HG03342 (cell line): ENCODE results near the gene C1QL2.

Experiments used
- ATAC-seq: cut with Tn5 transposase; IDR thresholded peaks from one replicate; pipeline ENCODE4 v1.9.1; 2021; ENCODE audit warnings: mild to moderate bottlenecking, moderate library complexity; ENCODE audit not compliant: unreplicated experiment

The C1QL2 gene

DNA sequence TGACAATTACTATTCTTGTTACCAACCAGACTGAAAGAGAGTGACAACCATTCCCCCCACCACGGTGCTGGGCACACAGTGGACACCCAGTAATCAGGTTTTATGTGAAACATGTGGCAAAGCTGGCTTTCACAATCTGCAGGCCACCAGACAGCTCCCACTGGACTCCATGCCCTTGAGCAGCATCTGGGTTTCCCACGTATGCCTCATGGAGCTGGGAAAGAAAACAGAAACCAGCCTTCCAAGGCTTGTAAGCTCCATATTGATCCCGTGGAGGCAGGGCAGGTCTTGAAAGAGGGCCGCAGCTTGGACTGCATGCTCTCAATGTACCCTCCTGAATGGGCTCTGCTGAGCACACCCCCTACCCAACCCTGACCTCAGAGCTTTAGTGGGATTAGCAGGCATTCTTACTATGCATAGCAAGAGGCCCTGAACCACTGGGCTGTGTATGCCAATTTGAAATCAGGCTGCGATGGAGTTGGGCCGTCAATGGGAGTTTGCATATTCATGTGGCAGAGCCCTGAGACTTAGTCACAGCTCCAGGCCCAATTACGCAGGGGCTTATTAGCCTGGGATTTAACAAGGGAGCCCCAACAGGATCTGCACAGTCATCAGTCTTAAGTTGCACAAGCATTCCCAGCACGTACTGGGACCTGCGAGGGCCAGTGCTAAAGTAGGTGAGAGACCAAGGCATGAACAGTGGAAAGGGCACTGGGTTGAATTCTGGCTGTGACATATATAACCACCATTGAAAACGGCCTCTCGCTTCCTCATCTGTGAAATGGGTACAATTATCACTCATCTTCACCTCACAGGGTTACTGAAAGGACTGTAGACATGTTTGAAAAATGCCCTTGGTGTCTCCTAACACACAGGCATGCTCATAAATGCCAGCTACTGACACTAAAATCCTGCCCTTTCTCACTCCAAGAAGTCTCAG lies 10.5 kb downstream of the C1QL2 start:
- ATAC-seq = no peak

DNA sequence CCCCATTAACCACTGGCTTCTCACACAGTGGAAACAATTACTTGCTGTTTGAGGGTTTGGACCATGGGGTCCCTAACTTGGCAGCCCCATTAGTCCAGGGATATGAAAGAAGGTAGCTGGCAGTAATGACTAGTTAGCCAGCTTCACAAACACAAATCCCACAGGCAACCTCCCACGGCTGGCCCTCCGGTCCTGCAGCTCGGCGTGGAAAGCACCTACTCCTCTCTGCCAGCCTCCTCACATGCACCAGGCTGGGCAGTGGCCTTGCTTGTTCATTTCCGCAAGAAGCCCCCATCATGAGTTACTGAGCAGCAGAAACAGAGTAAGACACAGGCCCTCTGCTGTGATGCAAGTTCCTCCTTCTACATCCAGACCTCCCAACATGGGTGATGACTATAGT lies 13.7 kb downstream of the C1QL2 start:
- no peak for ATAC-seq

DNA sequence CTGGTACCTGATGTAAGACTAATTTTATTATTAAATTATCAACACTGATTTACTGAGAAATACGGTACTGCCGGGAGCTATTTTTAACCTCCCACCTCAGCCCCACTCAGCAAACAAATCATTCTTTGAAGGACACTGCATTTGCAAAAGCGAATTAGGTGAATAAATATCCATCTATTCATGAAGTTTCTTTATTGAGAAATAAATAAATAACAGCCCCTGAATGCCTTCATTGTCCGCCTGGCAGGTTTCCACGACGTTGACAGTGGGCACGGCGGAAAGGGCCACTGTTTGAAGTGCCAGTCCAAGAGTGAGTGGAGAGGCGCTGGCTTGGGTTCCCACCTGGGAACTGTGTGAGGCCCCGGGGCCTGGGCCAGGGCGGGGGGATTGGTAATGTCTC lies 15.7 kb downstream of the C1QL2 start:
- ATAC-seq = no peak

DNA sequence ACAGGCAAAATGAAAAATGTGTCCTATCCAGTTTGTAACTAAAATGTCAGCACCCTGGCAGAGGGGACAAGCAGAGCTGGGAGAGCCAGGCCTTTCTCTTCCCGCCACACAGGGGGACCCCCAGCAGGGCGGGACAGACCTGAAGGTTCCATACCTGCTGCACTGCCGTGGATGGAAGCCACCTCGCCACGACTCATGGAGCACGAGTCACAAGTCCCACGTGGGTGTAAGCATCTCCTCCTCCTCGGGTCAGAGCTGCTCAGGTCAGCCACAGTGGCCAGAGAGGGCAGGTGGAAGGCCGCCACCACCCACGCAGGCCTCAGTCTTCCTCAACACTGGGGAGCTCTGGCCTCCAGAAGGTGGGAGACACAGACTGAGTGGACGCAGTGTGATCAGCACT lies 21.0 kb downstream of the C1QL2 start:
- ATAC-seq = no peak

DNA sequence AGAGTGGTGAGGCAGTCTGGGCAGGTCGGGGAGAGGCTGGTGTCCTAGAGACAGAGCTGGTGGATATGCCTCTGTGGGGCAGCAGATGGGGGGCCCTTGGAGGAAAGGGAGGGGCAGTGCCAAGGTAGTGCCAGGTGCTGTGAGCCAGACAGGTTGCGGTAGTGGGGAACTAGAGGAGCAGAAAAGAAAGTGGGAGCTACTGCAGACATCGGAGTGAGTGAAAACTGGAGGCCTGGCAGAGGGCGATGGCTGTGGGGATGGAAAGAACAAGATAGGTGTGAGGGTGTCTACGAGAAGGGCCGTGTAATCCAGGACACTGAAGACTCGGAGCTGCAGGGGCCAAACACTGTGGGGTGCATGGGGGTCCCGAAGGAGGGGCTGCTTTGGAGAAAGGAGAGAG lies 21.7 kb downstream of the C1QL2 start:
- ATAC-seq = no peak

DNA sequence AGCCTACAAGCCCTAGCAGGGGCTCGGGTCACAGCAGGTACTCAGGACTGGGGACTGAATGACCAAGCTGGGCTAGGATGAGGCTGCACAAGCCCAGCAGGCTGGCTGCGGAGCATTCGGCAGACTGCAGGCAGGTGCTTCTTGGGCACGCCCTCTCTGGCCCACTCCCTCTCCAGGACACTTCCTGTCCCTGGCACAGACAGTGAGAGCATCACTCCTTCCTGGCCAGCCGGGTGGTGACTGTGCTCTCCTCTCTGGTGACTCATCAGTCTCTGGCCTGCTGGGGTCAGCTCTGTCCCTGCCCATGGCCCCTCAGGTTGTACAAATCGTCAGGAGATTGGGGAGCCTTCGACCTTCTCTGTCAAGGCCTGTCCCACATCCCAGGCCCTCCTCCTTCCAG lies 22.5 kb downstream of the C1QL2 start:
- ATAC-seq = no peak

DNA sequence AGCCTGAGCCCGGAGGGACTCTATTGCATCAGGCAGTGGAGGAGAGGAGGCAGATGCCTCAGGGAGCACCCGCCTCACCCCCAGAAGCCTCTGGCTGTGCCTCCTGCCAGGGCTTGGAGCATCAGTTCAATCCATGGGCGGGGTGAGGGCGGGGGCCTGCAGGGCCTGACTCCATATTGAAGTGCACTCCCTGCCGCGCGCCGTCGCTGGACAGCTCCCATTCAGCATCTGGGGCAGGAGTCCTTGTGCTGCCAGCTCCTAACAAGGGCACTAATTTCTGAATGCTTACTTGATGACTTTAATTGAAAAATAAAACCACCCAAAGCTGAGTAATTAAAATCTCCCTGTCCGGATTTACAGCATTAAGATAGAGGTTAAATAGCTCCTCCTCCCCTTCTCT lies 23.8 kb downstream of the C1QL2 start:
- no peak for ATAC-seq

DNA sequence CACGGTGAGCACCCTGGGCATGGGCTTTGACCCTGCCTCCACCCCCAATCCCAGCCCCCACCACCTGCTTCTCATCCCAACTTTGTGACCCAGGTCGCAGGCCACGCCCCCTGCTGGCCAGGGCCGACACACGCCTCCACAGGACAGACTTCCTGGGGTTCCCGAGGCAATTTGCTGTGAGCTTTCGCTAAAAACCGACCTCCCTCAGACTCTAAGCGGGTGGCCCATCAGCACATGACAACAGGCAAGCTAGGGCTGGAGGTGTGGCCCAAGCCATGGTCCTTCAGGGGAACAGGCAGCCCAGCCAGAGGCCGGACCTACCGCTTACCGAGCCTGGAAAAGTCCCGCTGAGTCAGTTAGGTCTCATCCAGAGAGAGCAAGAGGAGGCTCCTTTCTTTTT lies 31.9 kb downstream of the C1QL2 start:
- no peak for ATAC-seq

DNA sequence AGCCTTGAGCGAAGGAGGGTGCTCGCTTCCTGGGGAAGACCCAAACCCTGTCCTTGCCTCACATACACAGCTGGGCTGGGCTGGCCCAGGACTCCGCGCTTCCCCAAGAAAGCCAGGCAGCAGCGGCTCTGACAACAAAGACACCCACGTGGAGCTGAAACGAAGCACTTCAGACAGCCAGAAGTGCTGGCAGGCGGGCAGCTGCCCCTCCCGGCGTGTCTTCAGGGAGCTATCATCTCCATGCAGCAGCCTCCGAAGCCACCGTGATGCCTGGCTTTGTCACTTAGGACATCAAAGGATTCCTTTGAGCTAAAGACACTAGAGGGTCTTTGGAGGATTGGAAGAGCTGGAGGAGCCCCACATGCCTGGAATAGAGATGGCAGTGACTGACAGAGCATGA lies 35.2 kb downstream of the C1QL2 start:
- no peak for ATAC-seq

DNA sequence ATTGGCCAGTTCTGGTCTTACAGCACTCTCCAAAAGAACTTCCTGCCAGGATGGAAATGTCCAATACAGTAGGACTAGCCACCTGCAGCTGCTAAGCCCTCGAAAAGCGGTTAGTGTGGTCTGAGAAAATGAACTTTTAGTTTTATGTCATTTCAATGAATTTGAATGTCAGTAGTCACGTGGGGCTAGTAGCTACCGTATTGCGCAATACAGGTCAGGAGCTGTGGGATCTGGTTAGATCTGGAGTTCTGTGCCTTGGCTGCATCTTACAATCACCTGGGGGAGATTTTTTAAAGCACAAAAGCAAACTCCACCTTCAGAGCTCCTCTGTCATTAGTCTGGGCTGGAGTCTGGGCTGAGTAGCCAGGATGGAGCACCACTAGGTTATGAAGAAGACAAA lies 35.9 kb downstream of the C1QL2 start:
- ATAC-seq = no peak

DNA sequence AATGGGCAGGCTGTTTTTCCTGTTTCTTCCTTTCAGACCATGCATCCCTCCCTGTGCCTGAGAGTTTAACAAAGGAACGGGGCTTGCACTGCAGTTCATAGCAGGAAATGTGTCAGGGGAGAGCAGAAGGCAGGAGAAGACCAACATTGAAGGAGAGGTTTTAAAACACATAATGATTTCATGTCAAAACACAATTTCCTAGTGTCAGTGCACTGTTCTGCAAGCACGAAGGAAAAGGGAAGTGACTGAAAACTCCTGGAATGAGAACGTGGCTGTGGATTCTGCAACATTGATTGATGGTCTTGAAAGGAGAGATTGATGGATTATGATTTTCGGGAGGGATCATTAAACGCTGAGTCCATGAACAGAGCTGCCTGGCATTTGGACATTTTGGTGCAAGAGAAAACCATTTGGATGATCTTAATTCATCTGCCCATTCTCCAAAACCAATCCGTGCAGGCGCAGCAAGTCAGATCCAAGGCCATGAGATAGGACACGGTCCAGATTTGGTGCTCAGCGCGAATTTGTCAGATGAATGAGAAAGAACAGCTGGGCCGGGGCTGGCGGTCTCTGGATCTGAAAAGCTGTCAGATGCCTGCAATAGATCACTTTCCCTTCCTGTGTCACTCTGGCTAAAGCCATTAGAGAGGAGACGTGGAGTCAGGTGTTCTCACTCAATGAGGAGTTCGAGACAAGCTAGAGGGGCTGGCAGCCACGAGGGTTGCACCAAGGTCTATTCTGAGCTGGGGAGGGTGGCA lies 38.4 kb downstream of the C1QL2 start:
- ATAC-seq = no peak

DNA sequence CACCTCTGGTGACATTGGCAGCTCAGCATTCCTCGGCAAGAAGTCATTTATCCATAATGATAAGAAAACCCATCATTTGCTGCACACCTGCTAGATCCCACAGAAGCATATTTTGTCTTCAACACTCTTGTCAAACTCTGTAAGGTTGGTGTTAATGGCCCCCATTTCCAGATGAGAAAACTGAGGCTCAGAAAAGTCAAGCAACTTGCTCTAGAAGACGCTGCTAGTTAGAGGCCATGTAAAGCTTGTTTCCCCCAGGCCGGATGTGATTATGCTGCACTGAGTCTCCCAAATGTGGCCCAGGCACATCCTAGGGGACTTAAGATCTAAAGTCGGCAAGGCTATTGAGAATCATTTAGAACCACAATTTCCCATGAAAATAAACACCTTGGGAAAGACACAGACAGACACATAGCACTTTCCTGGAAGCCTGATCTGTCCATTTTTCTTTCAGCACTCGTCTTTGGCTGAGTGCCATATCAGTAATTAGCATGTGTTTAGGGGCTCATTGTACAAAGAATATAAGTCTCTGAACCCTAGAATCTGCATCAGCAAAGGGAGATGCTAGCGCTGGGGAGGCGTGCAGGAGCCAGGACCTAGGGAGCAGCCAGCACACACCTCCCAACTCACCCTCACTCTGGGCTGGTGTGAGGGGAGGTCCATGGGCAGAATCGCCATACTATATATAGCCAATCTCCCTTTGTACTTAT lies 39.3 kb downstream of the C1QL2 start:
- no peak for ATAC-seq

DNA sequence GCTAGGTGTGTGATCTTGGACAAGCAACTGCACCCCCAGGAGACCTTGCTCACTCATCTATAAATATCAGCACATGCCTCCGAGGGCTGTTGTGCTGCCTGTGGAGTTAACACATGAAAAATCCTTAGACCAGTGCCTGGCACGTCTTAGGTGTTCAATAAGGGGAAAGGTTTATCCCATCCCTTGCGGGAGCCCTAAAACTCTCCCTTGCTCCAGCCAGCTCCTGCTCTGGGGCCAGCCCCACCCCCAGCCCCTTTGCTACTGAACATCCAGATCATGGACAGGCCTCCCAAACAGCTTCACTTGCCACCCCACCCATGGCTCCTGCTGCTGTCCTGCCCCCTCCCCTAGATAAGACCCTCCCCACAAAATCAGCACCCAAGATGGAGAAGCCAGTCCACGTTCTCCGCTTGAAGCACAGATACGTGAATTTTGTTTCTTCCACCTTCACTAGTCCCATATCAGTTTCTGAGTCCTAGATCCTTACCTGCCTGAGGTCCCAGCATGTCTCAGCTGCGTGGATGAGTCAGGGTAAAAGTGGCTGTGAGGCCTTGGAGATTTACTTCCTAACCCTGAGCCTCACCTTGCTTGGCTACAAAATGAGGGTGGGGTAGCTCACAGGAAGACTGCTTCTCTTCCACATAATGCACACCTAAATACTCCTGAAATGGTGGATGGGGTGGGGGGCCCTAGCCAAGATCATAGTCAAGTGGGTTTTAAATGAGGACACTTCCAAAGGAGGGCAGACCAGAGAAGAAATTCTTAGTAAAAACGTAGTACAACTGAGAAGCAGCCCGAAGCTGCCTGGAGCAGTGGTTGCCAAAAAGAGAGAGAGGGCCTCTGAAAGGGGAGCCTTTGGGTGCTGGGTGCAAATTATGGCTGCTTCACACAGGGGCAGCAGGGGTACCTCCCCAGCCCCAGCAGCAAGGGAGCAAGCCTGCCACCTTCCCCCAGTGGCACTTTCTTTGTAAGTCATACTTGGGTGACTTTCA lies 40.4 kb downstream of the C1QL2 start:
- no peak for ATAC-seq

DNA sequence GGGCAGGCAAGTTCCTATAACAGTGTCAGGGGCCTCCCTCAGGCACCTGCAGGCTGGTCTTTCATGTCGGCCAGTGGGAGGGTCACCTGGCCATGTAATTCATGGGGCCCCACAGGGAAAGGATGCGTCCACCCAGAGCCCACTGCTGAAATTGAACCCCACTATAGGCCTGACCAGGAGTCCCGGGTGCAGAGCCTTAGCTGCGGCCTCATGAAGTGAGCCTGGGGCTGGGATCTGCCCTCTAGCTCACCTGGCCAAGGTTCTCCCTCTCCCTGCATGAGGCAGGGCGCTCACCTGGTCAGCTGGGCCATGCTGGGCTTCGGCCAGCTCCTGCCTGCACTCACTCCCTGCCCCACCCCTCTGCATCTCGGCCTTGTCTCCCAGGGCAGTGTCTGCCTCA lies 41.1 kb downstream of the C1QL2 start:
- no peak for ATAC-seq

DNA sequence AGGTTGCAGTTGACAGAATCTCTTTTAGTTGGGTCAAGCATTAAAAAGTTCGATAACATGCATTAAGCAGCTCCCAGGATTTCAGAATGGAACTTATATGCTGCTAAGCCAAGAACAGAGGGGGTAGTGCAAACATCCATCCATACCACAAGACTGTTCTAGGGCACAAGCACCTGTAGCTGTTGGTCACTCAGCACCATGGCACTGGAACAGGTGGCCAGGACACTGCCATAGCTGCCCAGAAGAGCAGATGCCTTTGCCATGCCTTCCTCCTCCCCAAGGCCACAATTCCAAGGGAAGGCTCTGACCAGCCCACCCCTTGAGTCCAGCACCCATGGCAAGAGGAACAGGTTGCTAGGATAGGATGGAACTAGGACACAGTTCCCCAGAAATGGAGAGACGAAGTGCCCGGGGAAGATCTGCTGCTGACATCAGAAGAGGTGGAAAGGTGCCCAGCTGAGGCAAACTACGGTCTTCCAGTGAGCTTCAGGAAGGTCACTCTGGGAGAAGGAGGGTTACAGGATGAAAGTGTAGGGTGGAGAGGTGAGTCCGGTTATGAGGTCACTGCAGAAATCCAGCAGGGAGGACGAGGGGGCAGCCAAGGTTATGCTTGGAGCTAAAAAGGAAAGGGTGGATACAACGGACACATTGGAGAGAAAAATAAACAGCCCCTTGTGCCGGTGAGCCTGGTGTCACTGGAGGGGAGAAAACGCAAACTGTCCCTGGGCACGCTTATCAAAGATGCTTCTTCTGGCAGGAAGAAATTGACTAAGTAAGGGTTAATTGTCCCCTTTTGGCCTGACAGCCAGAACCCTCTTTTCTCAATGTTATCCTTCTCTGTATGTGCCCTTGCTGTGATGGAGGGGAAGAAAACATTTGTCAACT lies 41.9 kb downstream of the C1QL2 start:
- no peak for ATAC-seq

DNA sequence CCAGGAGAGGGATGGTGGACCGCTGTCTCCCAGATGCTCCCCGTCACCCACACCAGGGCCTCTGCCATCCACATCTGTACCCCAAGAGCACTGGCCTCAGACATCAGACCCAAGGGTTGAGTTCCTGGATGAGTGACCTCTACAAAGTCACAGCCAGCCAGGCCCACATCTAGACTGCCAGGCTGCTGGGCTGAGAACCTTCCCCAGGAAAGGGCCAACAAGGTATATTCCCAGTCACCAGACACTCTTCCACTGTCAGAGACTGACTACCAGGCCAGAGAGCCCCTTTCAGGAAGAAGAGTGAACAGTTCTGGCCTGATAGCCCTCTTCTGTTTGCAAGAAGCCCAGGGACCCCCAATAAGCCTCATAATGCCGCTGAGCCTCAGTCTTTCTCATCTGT lies 44.3 kb downstream of the C1QL2 start:
- no peak for ATAC-seq

DNA sequence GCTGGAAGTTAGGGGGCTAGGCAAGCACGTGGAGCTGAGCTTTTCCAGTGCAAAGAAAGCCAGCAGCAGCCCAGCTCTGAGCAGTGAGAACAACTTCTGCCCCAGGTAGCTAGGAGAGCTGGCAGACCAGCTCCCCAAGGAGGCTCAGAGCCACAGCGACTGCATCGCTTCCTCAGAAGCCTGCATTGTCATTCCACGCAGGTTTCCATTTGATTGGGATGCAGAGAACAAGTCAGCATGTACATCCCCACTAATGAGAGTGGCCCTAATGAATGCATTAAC lies 45.1 kb downstream of the C1QL2 start:
- no peak for ATAC-seq

DNA sequence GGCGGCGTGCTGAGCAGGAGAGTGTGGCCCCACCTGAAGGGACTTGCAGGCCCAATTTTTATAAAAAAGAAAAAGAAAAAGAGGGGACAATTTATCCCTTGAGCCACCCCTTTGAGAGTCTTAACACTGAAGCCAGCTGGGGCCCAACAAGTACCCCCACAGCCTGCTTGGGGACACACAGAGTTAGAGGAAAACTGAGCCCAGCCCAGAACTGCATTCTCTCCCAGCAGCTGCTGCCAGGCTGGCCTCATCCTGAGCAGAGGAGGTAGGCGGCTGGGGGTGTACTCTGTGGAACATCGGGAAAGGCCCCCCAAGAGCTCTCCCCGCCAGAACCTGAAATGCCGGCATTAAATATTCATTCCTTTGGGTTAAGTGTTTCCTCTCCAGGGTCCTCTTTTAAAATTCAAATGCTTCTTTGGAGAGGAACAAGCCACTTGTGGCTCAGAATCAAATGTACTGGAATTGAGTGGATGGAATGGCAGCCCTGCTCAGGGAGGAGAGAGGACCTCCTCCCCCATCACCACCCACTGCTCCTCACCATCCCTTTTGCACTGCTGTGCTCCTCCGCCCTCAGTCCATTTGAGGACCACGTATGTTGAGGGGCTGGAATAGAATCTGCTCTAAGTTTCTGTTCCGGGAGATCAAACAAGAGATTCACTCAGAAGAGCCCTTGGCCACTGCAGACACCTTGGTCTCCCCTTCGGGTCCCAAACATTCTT lies 45.6 kb downstream of the C1QL2 start:
- ATAC-seq = no peak

DNA sequence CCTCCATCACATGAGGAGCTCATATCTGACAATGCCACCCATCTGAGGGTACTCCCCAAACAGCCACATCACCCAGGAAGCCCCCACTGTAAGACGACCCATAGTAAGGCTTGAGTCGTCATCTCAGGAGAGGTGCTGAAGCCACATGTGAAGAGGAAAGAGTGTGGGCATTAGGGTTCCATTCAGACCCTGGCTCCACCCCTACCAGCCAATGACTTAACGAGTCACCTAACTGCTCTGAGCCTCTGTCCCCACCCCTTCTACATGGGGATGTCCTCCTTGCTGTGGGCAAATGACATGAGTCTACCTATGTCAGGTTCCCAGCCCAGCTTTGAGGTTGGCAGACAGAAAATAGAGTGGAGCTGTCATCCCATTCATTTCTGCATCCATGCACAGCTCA lies 46.3 kb downstream of the C1QL2 start:
- ATAC-seq = no peak
